A673 (cell line): ENCODE measurements around the gene ATP8A2. TPM values are rescaled to one million over a fixed set of nuclear protein-coding genes. Genes with fewer than 3 reads are reported as not detected.

Source experiments
- BruUV-seq: library from RNA; stranded (reverse); fragments of 400-500 nt; replicated peaks from 2 replicates; lab custom pipeline; 2021; lab: Mats Ljungman, UMichigan
- CTCF ChIA-PET: fragments of 300-600 bp; sonication (Branson Sonifier 250); formaldehyde crosslinking; loops from one replicate; lab custom pipeline; 2022; ENCODE audit warnings: antibody characterized with exemption; lab: Charles Lee
- POLR2A ChIA-PET: fragments of 300-600 bp; sonication (Branson Sonifier 250); formaldehyde crosslinking; loops from one replicate; lab custom pipeline; 2022; ENCODE audit warnings: antibody characterized with exemption; ENCODE audit not compliant: low non-redundant PET; lab: Charles Lee
- DNase-seq: peaks from one replicate; pipeline ENCODE4 v3.0.0-alpha.2; 2015; ENCODE audit warnings: low spot score
- H3K27ac ChIP-seq: fragments of 200-600 bp; sonication (generic); 2 replicates; pipeline ENCODE4 v1.5.1; 2016; ENCODE audit warnings: mixed run types, low read depth, mild to moderate bottlenecking, mixed read lengths, antibody characterized with exemption, low read length; ENCODE audit not compliant: poor library complexity, severe bottlenecking
- H3K27me3 ChIP-seq: fragments of 200-600 bp; sonication (generic); replicated peaks from 2 replicates; pipeline ENCODE4 v1.6.1; 2017; ENCODE audit warnings: mixed run types, low read depth, mild to moderate bottlenecking, mixed read lengths, antibody characterized with exemption, low read length; ENCODE audit not compliant: insufficient read depth, poor library complexity
- H3K36me3 ChIP-seq: fragments of 200-600 bp; sonication (generic); 2 replicates; pipeline ENCODE4 v1.6.1; 2016; ENCODE audit warnings: mixed run types, mild to moderate bottlenecking, mixed read lengths, antibody characterized with exemption, low read length; ENCODE audit not compliant: insufficient read depth, poor library complexity, severe bottlenecking
- H3K4me1 ChIP-seq: fragments of 200-600 bp; sonication (generic); 2 replicates; pipeline ENCODE4 v1.6.1; 2017; ENCODE audit warnings: mixed run types, mild to moderate bottlenecking, mixed read lengths, antibody characterized with exemption, low read length; ENCODE audit not compliant: insufficient read depth, poor library complexity, severe bottlenecking
- H3K4me3 ChIP-seq: fragments of 200-600 bp; sonication (generic); 2 replicates; pipeline ENCODE4 v1.5.1; 2016; ENCODE audit warnings: low read depth, mixed run types, mild to moderate bottlenecking, mixed read lengths, low read length; ENCODE audit not compliant: poor library complexity, severe bottlenecking
- H3K9me3 ChIP-seq: fragments of 200-600 bp; sonication (generic); 2 replicates; pipeline ENCODE4 v1.6.1; 2016; ENCODE audit warnings: mixed run types, low read depth, mild to moderate bottlenecking, mixed read lengths, antibody characterized with exemption, low read length; ENCODE audit not compliant: poor library complexity, severe bottlenecking
- EZH2 ChIP-seq: fragments of 200-600 bp; sonication (generic); IDR thresholded peaks from 2 replicates; pipeline ENCODE4 v1.6.1; 2017; ENCODE audit warnings: borderline replicate concordance, low read depth, mild to moderate bottlenecking, mixed read lengths, antibody characterized with exemption, low read length; ENCODE audit not compliant: poor library complexity, severe bottlenecking
- intact Hi-C: fragments of 100-400 bp; cut with micrococcal nuclease; formaldehyde crosslinking; loops from one replicate; pipeline ENCODE4 v1.10.0; 2022; ENCODE audit not compliant: unreplicated experiment
- total RNA-seq: library from RNA; stranded (reverse); gene quantifications from 2 replicates; pipeline ENCODE4 v1.2.3, GENCODE V29; 2021
- TF ChIP-seq, protein P1 (sequence below): fragments of 300-800, 200-600 bp; sonication (generic); conservative IDR thresholded peaks from 2 replicates; pipeline ENCODE4 v1.5.1; 2017; ENCODE audit warnings: low read depth, mild to moderate bottlenecking, antibody characterized with exemption, low read length, moderate library complexity, mixed read lengths

Gene ATP8A2
- total RNA-seq, 1 experiment from 2014 or later = 0.92 TPM

DNA sequence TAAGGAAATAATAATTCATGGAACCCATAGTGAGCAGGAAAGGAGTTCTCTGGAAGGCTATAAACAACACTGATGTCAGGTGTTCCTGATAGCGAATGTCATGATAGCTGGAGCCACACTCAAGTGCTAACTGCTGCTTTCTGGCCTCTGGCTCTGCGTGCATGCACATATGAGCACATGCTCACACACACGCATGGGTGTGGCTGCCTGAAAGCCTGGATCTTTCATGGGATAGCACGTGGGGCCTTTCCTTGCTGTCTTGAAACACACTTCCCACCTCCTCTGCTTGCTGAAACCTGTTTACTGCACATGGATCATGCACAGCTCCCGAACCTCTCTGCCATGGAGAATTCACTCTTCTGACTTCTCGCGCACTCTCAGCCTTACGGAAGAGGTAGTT lies 207.4 kb downstream of the ATP8A2 start:
- Histone ChIP-seq H3K4me3 (no peak overlapping the region), H3K9me3 (no peaks in the 10 kb centered on the region), H3K36me3 (no peaks in the 10 kb centered on the region), H3K27ac (no peak overlapping the region), H3K27me3 (no peaks in the 10 kb centered on the region), H3K4me1 (peaks cover 10% of the 10 kb centered on the region)
- ChIA-PET CTCF (no interaction called here), POLR2A (no interaction called here)
- intact Hi-C loops = no loop called here
- TF ChIP-seq, protein P1, sequence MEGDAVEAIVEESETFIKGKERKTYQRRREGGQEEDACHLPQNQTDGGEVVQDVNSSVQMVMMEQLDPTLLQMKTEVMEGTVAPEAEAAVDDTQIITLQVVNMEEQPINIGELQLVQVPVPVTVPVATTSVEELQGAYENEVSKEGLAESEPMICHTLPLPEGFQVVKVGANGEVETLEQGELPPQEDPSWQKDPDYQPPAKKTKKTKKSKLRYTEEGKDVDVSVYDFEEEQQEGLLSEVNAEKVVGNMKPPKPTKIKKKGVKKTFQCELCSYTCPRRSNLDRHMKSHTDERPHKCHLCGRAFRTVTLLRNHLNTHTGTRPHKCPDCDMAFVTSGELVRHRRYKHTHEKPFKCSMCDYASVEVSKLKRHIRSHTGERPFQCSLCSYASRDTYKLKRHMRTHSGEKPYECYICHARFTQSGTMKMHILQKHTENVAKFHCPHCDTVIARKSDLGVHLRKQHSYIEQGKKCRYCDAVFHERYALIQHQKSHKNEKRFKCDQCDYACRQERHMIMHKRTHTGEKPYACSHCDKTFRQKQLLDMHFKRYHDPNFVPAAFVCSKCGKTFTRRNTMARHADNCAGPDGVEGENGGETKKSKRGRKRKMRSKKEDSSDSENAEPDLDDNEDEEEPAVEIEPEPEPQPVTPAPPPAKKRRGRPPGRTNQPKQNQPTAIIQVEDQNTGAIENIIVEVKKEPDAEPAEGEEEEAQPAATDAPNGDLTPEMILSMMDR = no peak
- TF ChIP-seq EZH2 = no peak
- no peak for DNase-seq
- BruUV-seq = no TSS peak

DNA sequence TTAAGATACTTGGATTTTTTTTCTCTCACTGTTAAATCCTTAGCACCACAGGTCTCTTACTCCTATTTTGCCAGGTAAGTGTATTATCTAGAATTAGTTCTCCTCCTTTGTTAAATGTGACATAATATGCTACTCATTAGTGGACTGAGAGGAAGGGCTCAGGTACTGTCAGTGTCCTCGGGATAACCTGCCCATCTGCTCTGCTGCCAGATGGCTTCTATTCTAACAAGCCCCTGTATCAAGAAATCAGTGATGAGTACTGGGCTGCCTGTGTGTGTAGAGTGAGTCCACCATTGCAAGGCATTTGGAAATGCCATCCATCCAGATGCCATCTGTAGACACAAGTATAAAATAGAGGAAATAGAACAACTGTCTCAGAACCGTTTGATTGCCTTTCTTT lies 209.6 kb downstream of the ATP8A2 start:
- CTCF ChIA-PET = no interaction called here

DNA sequence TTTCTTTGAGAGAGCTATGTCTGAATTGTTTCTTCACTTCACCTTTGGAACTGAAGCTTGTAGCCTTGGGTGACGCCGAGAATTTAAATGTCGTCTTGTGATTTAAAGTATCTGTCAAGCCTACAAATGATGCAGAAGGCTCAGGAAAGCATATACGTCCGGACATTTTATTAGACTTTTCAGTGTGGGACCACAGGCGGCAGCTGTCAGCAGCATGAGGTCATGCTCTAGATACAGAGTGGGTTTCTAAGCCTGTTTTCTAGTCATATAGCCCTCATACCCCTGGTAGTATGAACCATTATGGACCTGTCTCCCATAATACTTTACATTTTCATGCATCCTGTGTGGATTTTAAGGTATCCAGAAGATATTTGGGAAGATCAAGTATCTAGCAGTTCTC lies 212.3 kb downstream of the ATP8A2 start:
- H3K4me1 ChIP-seq = peaks cover 42% of the 10 kb centered on the region
- CTCF ChIA-PET = no interaction called here
- POLR2A ChIA-PET = no interaction called here

More for the DNA sequence above, 209.6 kb downstream of the ATP8A2 start:
- DNase-seq = no peak
- no TSS peak for BruUV-seq
- Histone ChIP-seq H3K9me3 (no peaks in the 10 kb centered on the region), H3K4me3 (no peak overlapping the region), H3K4me1 (peaks cover 23% of the 10 kb centered on the region), H3K27me3 (no peaks in the 10 kb centered on the region), H3K27ac (no peak overlapping the region), H3K36me3 (no peaks in the 10 kb centered on the region)
- POLR2A ChIA-PET = no interaction called here
- TF ChIP-seq, protein P1 = no peak
- TF ChIP-seq EZH2 = no peak
- intact Hi-C loops = no loop called here

More for the DNA sequence above, 212.3 kb downstream of the ATP8A2 start:
- Histone ChIP-seq H3K36me3 (no peaks in the 10 kb centered on the region), H3K4me3 (no peak overlapping the region), H3K27me3 (no peaks in the 10 kb centered on the region), H3K27ac (no peak overlapping the region), H3K9me3 (no peaks in the 10 kb centered on the region)
- no peak for TF ChIP-seq EZH2
- TF ChIP-seq, protein P1 = no peak
- no TSS peak for BruUV-seq
- no peak for DNase-seq
- intact Hi-C loops = no loop called here
